HepG2 (cell line): ENCODE results near the gene PLA2R1. TPM values are rescaled to one million over a fixed set of nuclear protein-coding genes. Genes with fewer than 3 reads are reported as not detected.
A peak's percentile ranks its signal among the peaks of the same experiment; 100 is the strongest.

Source experiments
- ATAC-seq: fragments of 200-7000 bp; cut with Tn5 transposase; 3 replicates; pipeline ENCODE4 v1.9.1; 2020; ENCODE audit warnings: mild to moderate bottlenecking, moderate library complexity
- BruUV-seq: library from RNA; stranded (reverse); fragments of 400-500 nt; replicated peaks from 2 replicates; lab custom pipeline; 2021; lab: Mats Ljungman, UMichigan
- CTCF ChIA-PET: fragments of 300-600 bp; formaldehyde crosslinking; extraction: SDS; loops from one replicate; lab custom pipeline; 2021; ENCODE audit warnings: low total read pairs, inconsistent platforms, low intra/inter-chr PET ratio; lab: Yijun Ruan, JAX
- POLR2A ChIA-PET: fragments of 350-600 bp; sonication (Branson Sonifier 250); formaldehyde crosslinking; loops from one replicate; lab custom pipeline; 2020; ENCODE audit warnings: antibody characterized with exemption, inconsistent platforms; lab: Yijun Ruan, JAX
- DNase-seq: peaks from one replicate; pipeline ENCODE4 v3.0.0-alpha.2; 2015; ENCODE audit warnings: low spot score
- FAIRE-seq: peaks from 3 replicates; lab custom pipeline; 2011; peaks lifted over from hg19 to GRCh38; lab: Jason Lieb, UNC
- H2AFZ ChIP-seq: one replicate; pipeline ENCODE4 v1.6.1; 2011; ENCODE audit warnings: low read length, inconsistent platforms
- H3K27ac ChIP-seq: fragments of 300-600 bp; 3 replicates; pipeline ENCODE4 v1.8.0; 2011; ENCODE audit warnings: mixed run types, mild to moderate bottlenecking, mixed read lengths, low read length, inconsistent platforms; ENCODE audit not compliant: insufficient read depth; ENCODE audit errors: extremely low read length
- H3K27me3 ChIP-seq, 2 experiments: fragments of 200-600 bp in 1 of 2; 2 replicates in 1 of 2; 3 replicates in 1 of 2; pipeline versions ENCODE4 v1.6.0 to v1.8.0; 2011; ENCODE audit warnings: low read length in 2 of 2, mild to moderate bottlenecking in 2 of 2, moderate library complexity in 2 of 2, inconsistent platforms in 1 of 2; ENCODE audit not compliant: insufficient read depth in 2 of 2, control insufficient read depth in 1 of 2
- H3K36me3 ChIP-seq, 2 experiments: fragments of 200-600 bp in 1 of 2; replicated peaks in 1 of 2; 2 replicates in 1 of 2; 3 replicates in 1 of 2; pipeline versions ENCODE4 v1.5.1 to v1.8.0; 2011; ENCODE audit warnings: low read length in 2 of 2, inconsistent platforms in 1 of 2; ENCODE audit not compliant: insufficient read depth in 2 of 2, control insufficient read depth in 1 of 2
- H3K4me1 ChIP-seq: 2 replicates; pipeline ENCODE4 v1.5.1; 2012; ENCODE audit warnings: low read length, inconsistent platforms; ENCODE audit not compliant: insufficient read depth
- H3K4me2 ChIP-seq: 2 replicates; pipeline ENCODE4 v1.6.0; 2011; ENCODE audit warnings: low read depth, low read length, inconsistent platforms
- H3K4me3 ChIP-seq, 3 experiments: fragments of 200-600 bp in 1 of 3; sonication (generic), shearing (Covaris generic) in 1 of 3; replicated peaks in 1 of 3; 2 replicates each; pipeline ENCODE4 v1.5.1; 2011 to 2016; ENCODE audit warnings: low read length in 3 of 3, inconsistent platforms in 2 of 3, low read depth in 2 of 3, mild to moderate bottlenecking in 2 of 3, control low read depth in 1 of 3, mixed read lengths in 1 of 3; ENCODE audit not compliant: insufficient read depth in 1 of 3
- H3K79me2 ChIP-seq: one replicate; pipeline ENCODE4 v1.6.1; 2011; ENCODE audit warnings: low read length, inconsistent platforms; ENCODE audit not compliant: insufficient read depth
- H3K9ac ChIP-seq: 2 replicates; pipeline ENCODE4 v1.6.0; 2011; ENCODE audit warnings: mild to moderate bottlenecking, low read depth, low read length, inconsistent platforms; ENCODE audit not compliant: insufficient read depth
- H3K9me3 ChIP-seq: 2 replicates; pipeline ENCODE4 v1.5.1; 2012; ENCODE audit warnings: mild to moderate bottlenecking, low read length
- H4K20me1 ChIP-seq: 2 replicates; pipeline ENCODE4 v1.6.0; 2011; ENCODE audit warnings: inconsistent platforms, mild to moderate bottlenecking, low read length, moderate library complexity; ENCODE audit not compliant: insufficient read depth
- CCDC6 ChIP-seq: sonication (generic); formaldehyde crosslinking; IDR thresholded peaks from 2 replicates; pipeline ENCODE4 v1.8.1; 2022; ENCODE audit warnings: mild to moderate bottlenecking, missing genetic modification reagents, moderate library complexity
- HHEX ChIP-seq: IDR thresholded peaks from 2 replicates; pipeline ENCODE4 v1.6.1; 2016; ENCODE audit warnings: control low read depth
- KAT2B ChIP-seq: fragments of 150-350 bp; IDR thresholded peaks from 2 replicates; pipeline ENCODE4 v1.6.1; 2014; ENCODE audit warnings: low read depth, low read length, borderline replicate concordance
- KLF16 ChIP-seq, 2 experiments: sonication (generic) in 1 of 2; formaldehyde crosslinking in 1 of 2; IDR thresholded peaks; 2 replicates each; pipeline versions ENCODE4 v1.6.1 to v1.8.0; 2016 to 2023; ENCODE audit warnings: missing genetic modification reagents in 2 of 2, missing compliant biosample characterization in 1 of 2
- NFKB2 ChIP-seq: sonication (generic); formaldehyde crosslinking; IDR thresholded peaks from 2 replicates; pipeline ENCODE4 v1.4.0; 2020; ENCODE audit warnings: missing genetic modification reagents, borderline replicate concordance
- NFYB ChIP-seq: sonication (generic); formaldehyde crosslinking; IDR thresholded peaks from 2 replicates; pipeline ENCODE4 v1.4.0; 2020; ENCODE audit warnings: missing genetic modification reagents
- NFYC ChIP-seq: IDR thresholded peaks from 2 replicates; pipeline ENCODE4 v1.6.1; 2016; ENCODE audit warnings: missing genetic modification reagents, missing compliant biosample characterization
- RAD21 ChIP-seq: fragments of 450-650 bp; formaldehyde crosslinking; IDR thresholded peaks from 2 replicates; pipeline ENCODE4 v1.5.0; 2020; ENCODE audit warnings: mild to moderate bottlenecking
- RBFOX2 ChIP-seq: fragments of 200-400 bp; formaldehyde crosslinking; IDR thresholded peaks from 2 replicates; pipeline ENCODE4 v1.6.1; 2017; ENCODE audit warnings: low read depth, mild to moderate bottlenecking, low read length
- SRSF4 ChIP-seq: fragments of 200-400 bp; formaldehyde crosslinking; IDR thresholded peaks from one replicate; pipeline ENCODE4 v1.6.1; 2018; ENCODE audit warnings: mild to moderate bottlenecking, low read depth, low read length, moderate library complexity; ENCODE audit not compliant: poor library complexity, severe bottlenecking
- TEAD2 ChIP-seq: sonication (generic); formaldehyde crosslinking; IDR thresholded peaks from 2 replicates; pipeline ENCODE4 v1.9.0; 2021; ENCODE audit warnings: missing genetic modification reagents
- TMF1 ChIP-seq: sonication (generic); formaldehyde crosslinking; IDR thresholded peaks from 2 replicates; pipeline ENCODE4 v1.8.1; 2022; ENCODE audit warnings: low read depth, missing genetic modification reagents
- USF2 ChIP-seq, 2 experiments: sonication (generic) in 1 of 2; formaldehyde crosslinking in 1 of 2; IDR thresholded peaks; 2 replicates each; pipeline versions ENCODE4 v1.5.1 to v1.6.1; 2011 to 2020; ENCODE audit warnings: borderline replicate concordance in 1 of 2, low read depth in 1 of 2, low read length in 1 of 2, mild to moderate bottlenecking in 1 of 2, missing genetic modification reagents in 1 of 2, moderate library complexity in 1 of 2
- ZBTB4 ChIP-seq: sonication (generic); formaldehyde crosslinking; IDR thresholded peaks from 2 replicates; pipeline ENCODE4 v1.4.0; 2020; ENCODE audit warnings: missing genetic modification reagents, mild to moderate bottlenecking, borderline replicate concordance
- ZMYM3 ChIP-seq: sonication (generic); formaldehyde crosslinking; IDR thresholded peaks from 2 replicates; pipeline ENCODE4 v1.5.1; 2020; ENCODE audit warnings: mild to moderate bottlenecking, missing genetic modification reagents
- ZNF160 ChIP-seq: sonication (generic); formaldehyde crosslinking; IDR thresholded peaks from 2 replicates; pipeline ENCODE4 v1.8.0; 2022; ENCODE audit warnings: mild to moderate bottlenecking, inconsistent platforms, missing genetic modification reagents
- ZNF232 ChIP-seq: sonication (generic); formaldehyde crosslinking; IDR thresholded peaks from 2 replicates; pipeline ENCODE4 v1.4.0; 2020; ENCODE audit warnings: missing genetic modification reagents, borderline replicate concordance
- ZNF598 ChIP-seq: sonication (generic); formaldehyde crosslinking; IDR thresholded peaks from 2 replicates; pipeline ENCODE4 v1.5.1; 2020; ENCODE audit warnings: mild to moderate bottlenecking, missing genetic modification reagents, borderline replicate concordance
- ZNF710 ChIP-seq: sonication (generic); formaldehyde crosslinking; IDR thresholded peaks from 2 replicates; pipeline ENCODE4 v1.5.0; 2020; ENCODE audit warnings: mild to moderate bottlenecking, missing genetic modification reagents, borderline replicate concordance
- WGBS: methylation state at CpG from one replicate; pipeline ENCODE4 v1.1.6; 2017; ENCODE audit warnings: low lambda C conversion rate; 5-methylcytosine and 5-hydroxymethylcytosine counted together
- in situ Hi-C: cut with HindIII; loops from 2 replicates; pipeline ENCODE4 v1.10.0; 2017; ENCODE audit warnings: low pct_unique_long_range_greater_than_20kb; ENCODE audit not compliant: extremely low pct_ligation_motif_present
- intact Hi-C: fragments of 100-400 bp; cut with micrococcal nuclease; formaldehyde crosslinking; loops from one replicate; pipeline ENCODE4 v1.10.0; 2022; ENCODE audit not compliant: unreplicated experiment
- polyA plus RNA-seq, 8 experiments: library from polyadenylated mRNA; depleted of rRNA in 3 of 8; stranded (reverse) in 7 of 8; unstranded in 1 of 8; fragments of >200 nt; fragmentation: Illumina TruSeq in 4 of 8; extraction: Trizol in 4 of 8; gene quantifications; 2 replicates each; pipeline versions ENCODE4 v1.2.1 to v1.2.3, GENCODE V29; 2011 to 2016; ENCODE audit warnings: low read depth in 4 of 8, missing spikeins in 1 of 8, mixed read lengths in 1 of 8; ENCODE audit not compliant: insufficient read depth in 1 of 8
- total RNA-seq, 5 experiments: library from RNA; depleted of rRNA; stranded (reverse); fragments of >200 nt; fragmentation: Illumina TruSeq; extraction: Trizol; gene quantifications; 2 replicates each; pipeline ENCODE4 v1.2.3, GENCODE V29; 2016; ENCODE audit warnings: low read depth in 1 of 5

Gene PLA2R1
- total and polyA plus RNA-seq, 2 of the 13 experiments (the other 11 are each of a cell fraction or from before 2014, with no cell fraction given) = not detected

GRCh38 chr2:159936471-159936870, 125.9 kb downstream of the PLA2R1 start:
- no peaks in the 10 kb centered on the region for H3K9me3 ChIP-seq
- WGBS = 31% methylated on average over 4 of the region's 4 CpGs
- no peak overlapping the region for H3K4me3 ChIP-seq
- FAIRE-seq = no peak
- ChIA-PET CTCF (no interaction called here), POLR2A (no interaction called here)
- no peak overlapping the region for H3K4me2 ChIP-seq
- no peaks in the 10 kb centered on the region for H3K4me1 ChIP-seq
- no peaks in the 10 kb centered on the region for H4K20me1 ChIP-seq
- DNase-seq = no peak
- intact Hi-C loops (no loop called here), in situ Hi-C loops (no loop called here)
- no peak overlapping the region for H3K9ac ChIP-seq
- no TSS peak for BruUV-seq
- no peaks in the 10 kb centered on the region for H3K36me3 ChIP-seq
- H3K27ac ChIP-seq = no peak overlapping the region
- no peak overlapping the region for H2AFZ ChIP-seq
- no peak for ATAC-seq
- H3K27me3 ChIP-seq = peaks cover 0 to 6% of the 10 kb centered on the region in 2 experiments; a peak in 1 of 5 replicates
- H3K79me2 ChIP-seq = no peaks in the 10 kb centered on the region
- no peak for TF ChIP-seq ZNF710 (CRISPR knock-in tag)
- no peak for TF ChIP-seq SRSF4
- peak; percentile 71 for TF ChIP-seq USF2 (IDR thresholded peaks at IDR 0.05; ENCODE audit: low read depth, low read length)
- TF ChIP-seq USF2 (CRISPR knock-in tag; IDR thresholded peaks at IDR 0.05; ENCODE audit: borderline replicate concordance) = no peak; the same call in 1 of the 2 replicates
- TF ChIP-seq HHEX (CRISPR knock-in tag) = no peak
- no peak for TF ChIP-seq TMF1 (CRISPR knock-in tag)
- TF ChIP-seq ZNF160 (CRISPR knock-in tag) = no peak
- TF ChIP-seq ZBTB4 (CRISPR knock-in tag) = no peak
- TF ChIP-seq ZNF598 (CRISPR knock-in tag) = no peak
- no peak for TF ChIP-seq RBFOX2
- no peak for TF ChIP-seq NFKB2
- TF ChIP-seq ZMYM3 (CRISPR knock-in tag) = no peak
- no peak for TF ChIP-seq RAD21 (CRISPR knock-in tag)
- no peak for TF ChIP-seq KAT2B
- no peak for TF ChIP-seq TEAD2 (CRISPR knock-in tag)
- TF ChIP-seq KLF16 (CRISPR knock-in tag; IDR thresholded peaks at IDR 0.05) = no peak
- no peak for TF ChIP-seq CCDC6
- peak; percentile 72 for TF ChIP-seq NFYC (CRISPR knock-in tag)
- TF ChIP-seq NFYB (CRISPR knock-in tag) = peak; percentile 85
- no peak for TF ChIP-seq ZNF232 (CRISPR knock-in tag)
